ENCODE results near the gene CABP2.
A peak's percentile ranks its signal among the peaks of the same experiment; 100 is the strongest.
"Not testable (repeated sequence)": the region's sequence is repeated elsewhere in the genome, so short reads cannot be mapped to it uniquely, and the experiment has no call there.

Gene CABP2

GRCh38 chr11:67492801-67493547 lies 30.3 kb downstream of the CABP2 start:
- Histone ChIP-seq H3K36me3 (ENCODE audit: insufficient read depth, low read length) (peaks cover 72% of the 10 kb centered on the region), H2AFZ (ENCODE audit: low read depth, low read length) (no peak overlapping the region), H3K4me3 (ENCODE audit: low read length) (no peak overlapping the region), H3K4me1 (ENCODE audit: insufficient read depth, low read length) (peaks cover 6% of the 10 kb centered on the region), H3K9me3 (ENCODE audit: low read length) (no peaks in the 10 kb centered on the region), H3K27me3 (ENCODE audit: insufficient read depth, low read length) (no peaks in the 10 kb centered on the region)

GRCh38 chr11:67492069-67492727 lies 31.0 kb downstream of the CABP2 start:
- Histone ChIP-seq H3K4me1 (ENCODE audit: insufficient read depth, low read length) (peaks cover 6% of the 10 kb centered on the region), H2AFZ (ENCODE audit: low read depth, low read length) (no peak overlapping the region), H3K9me3 (ENCODE audit: low read length) (no peaks in the 10 kb centered on the region), H3K4me3 (ENCODE audit: low read length) (no peak overlapping the region), H3K36me3 (ENCODE audit: insufficient read depth, low read length) (peaks cover 71% of the 10 kb centered on the region), H3K27me3 (ENCODE audit: insufficient read depth, low read length) (no peaks in the 10 kb centered on the region)

GRCh38 chr11:67491276-67492068 lies 31.8 kb downstream of the CABP2 start:
- no peaks in the 10 kb centered on the region for H3K9me3 ChIP-seq (ENCODE audit: low read length)
- no peak overlapping the region for H3K4me3 ChIP-seq (ENCODE audit: low read length)
- no peaks in the 10 kb centered on the region for H3K27me3 ChIP-seq (ENCODE audit: insufficient read depth, low read length)
- H3K36me3 ChIP-seq (ENCODE audit: insufficient read depth, low read length): peaks cover 67% of the 10 kb centered on the region
- no peak overlapping the region for H2AFZ ChIP-seq (ENCODE audit: low read depth, low read length)
- peaks cover 6% of the 10 kb centered on the region for H3K4me1 ChIP-seq (ENCODE audit: insufficient read depth, low read length)

GRCh38 chr11:67490727-67491065 lies 32.5 kb downstream of the CABP2 start:
- no peak overlapping the region for H3K4me3 ChIP-seq (ENCODE audit: low read length)
- peaks cover 62% of the 10 kb centered on the region for H3K36me3 ChIP-seq (ENCODE audit: insufficient read depth, low read length)
- H3K9me3 ChIP-seq (ENCODE audit: low read length): no peaks in the 10 kb centered on the region
- no peaks in the 10 kb centered on the region for H3K27me3 ChIP-seq (ENCODE audit: insufficient read depth, low read length)
- no peak overlapping the region for H2AFZ ChIP-seq (ENCODE audit: low read depth, low read length)
- H3K4me1 ChIP-seq (ENCODE audit: insufficient read depth, low read length): peaks cover 6% of the 10 kb centered on the region

GRCh38 chr11:67489885-67490726 lies 33.1 kb downstream of the CABP2 start:
- no peaks in the 10 kb centered on the region for H3K9me3 ChIP-seq (ENCODE audit: low read length)
- H3K4me1 ChIP-seq (ENCODE audit: insufficient read depth, low read length): peaks cover 6% of the 10 kb centered on the region
- no peak overlapping the region for H3K4me3 ChIP-seq (ENCODE audit: low read length)
- peaks cover 56% of the 10 kb centered on the region for H3K36me3 ChIP-seq (ENCODE audit: insufficient read depth, low read length)
- no peaks in the 10 kb centered on the region for H3K27me3 ChIP-seq (ENCODE audit: insufficient read depth, low read length)
- H2AFZ ChIP-seq (ENCODE audit: low read depth, low read length): no peak overlapping the region

- no peak overlapping the region for H3K4me3 ChIP-seq (ENCODE audit: low read length)
- no peak overlapping the region for H2AFZ ChIP-seq (ENCODE audit: low read depth, low read length)
- H3K36me3 ChIP-seq (ENCODE audit: insufficient read depth, low read length): peaks cover 55% of the 10 kb centered on the region
- no peaks in the 10 kb centered on the region for H3K27me3 ChIP-seq (ENCODE audit: insufficient read depth, low read length)
- H3K4me1 ChIP-seq (ENCODE audit: insufficient read depth, low read length): peaks cover 6% of the 10 kb centered on the region
- H3K9me3 ChIP-seq (ENCODE audit: low read length): no peaks in the 10 kb centered on the region
Observed at GRCh38 chr11:67489203-67489884, 33.9 kb downstream of the CABP2 start.

GRCh38 chr11:67486481-67487195 lies 36.6 kb downstream of the CABP2 start:
- no peaks in the 10 kb centered on the region for H3K27me3 ChIP-seq (ENCODE audit: insufficient read depth, low read length)
- no peaks in the 10 kb centered on the region for H3K9me3 ChIP-seq (ENCODE audit: low read length)
- no peak overlapping the region for H2AFZ ChIP-seq (ENCODE audit: low read depth, low read length)
- peaks cover 12% of the 10 kb centered on the region for H3K4me1 ChIP-seq (ENCODE audit: insufficient read depth, low read length)
- no peak overlapping the region for H3K4me3 ChIP-seq (ENCODE audit: low read length)
- H3K36me3 ChIP-seq (ENCODE audit: insufficient read depth, low read length): peaks cover 30% of the 10 kb centered on the region

- H3K36me3 ChIP-seq (ENCODE audit: insufficient read depth, low read length): peaks cover 23% of the 10 kb centered on the region
- not testable (repeated sequence) for H3K9me3 ChIP-seq (ENCODE audit: low read length); H2AFZ ChIP-seq (ENCODE audit: low read depth, low read length); H3K27me3 ChIP-seq (ENCODE audit: insufficient read depth, low read length); H3K4me3 ChIP-seq (ENCODE audit: low read length)
- H3K4me1 ChIP-seq (ENCODE audit: insufficient read depth, low read length): peaks cover 10% of the 10 kb centered on the region
Observed at GRCh38 chr11:67485873-67486361, 37.3 kb downstream of the CABP2 start.

- no peaks in the 10 kb centered on the region for H3K9me3 ChIP-seq (ENCODE audit: low read length)
- H2AFZ ChIP-seq (ENCODE audit: low read depth, low read length): no peak overlapping the region
- peaks cover 14% of the 10 kb centered on the region for H3K36me3 ChIP-seq (ENCODE audit: insufficient read depth, low read length)
- H3K27me3 ChIP-seq (ENCODE audit: insufficient read depth, low read length): no peaks in the 10 kb centered on the region
- peaks cover 6% of the 10 kb centered on the region for H3K4me1 ChIP-seq (ENCODE audit: insufficient read depth, low read length)
- no peak overlapping the region for H3K4me3 ChIP-seq (ENCODE audit: low read length)
Observed at GRCh38 chr11:67484847-67485311, 38.4 kb downstream of the CABP2 start.

GRCh38 chr11:67483831-67484665 lies 39.2 kb downstream of the CABP2 start:
- H2AFZ ChIP-seq (ENCODE audit: low read depth, low read length): no peak overlapping the region
- H3K4me3 ChIP-seq (ENCODE audit: low read length): peak overlapping the region; percentile 58
- no peaks in the 10 kb centered on the region for H3K27me3 ChIP-seq (ENCODE audit: insufficient read depth, low read length)
- peaks cover 11% of the 10 kb centered on the region for H3K36me3 ChIP-seq (ENCODE audit: insufficient read depth, low read length)
- no peaks in the 10 kb centered on the region for H3K9me3 ChIP-seq (ENCODE audit: low read length)
- H3K4me1 ChIP-seq (ENCODE audit: insufficient read depth, low read length): peaks cover 6% of the 10 kb centered on the region
